COLO668 (cell line): ENCODE results near the gene NOL4.
A peak's percentile ranks its signal among the peaks of the same experiment; 100 is the strongest.
"Not testable (repeated sequence)": the region's sequence is repeated elsewhere in the genome, so short reads cannot be mapped to it uniquely, and the experiment has no call there.

ENCODE experiments used
- DNase-seq: peaks from one replicate; lab custom pipeline; 2025; ENCODE audit not compliant: unreplicated experiment; lab: John Stamatoyannopoulos, UW

NOL4 gene, protein sequence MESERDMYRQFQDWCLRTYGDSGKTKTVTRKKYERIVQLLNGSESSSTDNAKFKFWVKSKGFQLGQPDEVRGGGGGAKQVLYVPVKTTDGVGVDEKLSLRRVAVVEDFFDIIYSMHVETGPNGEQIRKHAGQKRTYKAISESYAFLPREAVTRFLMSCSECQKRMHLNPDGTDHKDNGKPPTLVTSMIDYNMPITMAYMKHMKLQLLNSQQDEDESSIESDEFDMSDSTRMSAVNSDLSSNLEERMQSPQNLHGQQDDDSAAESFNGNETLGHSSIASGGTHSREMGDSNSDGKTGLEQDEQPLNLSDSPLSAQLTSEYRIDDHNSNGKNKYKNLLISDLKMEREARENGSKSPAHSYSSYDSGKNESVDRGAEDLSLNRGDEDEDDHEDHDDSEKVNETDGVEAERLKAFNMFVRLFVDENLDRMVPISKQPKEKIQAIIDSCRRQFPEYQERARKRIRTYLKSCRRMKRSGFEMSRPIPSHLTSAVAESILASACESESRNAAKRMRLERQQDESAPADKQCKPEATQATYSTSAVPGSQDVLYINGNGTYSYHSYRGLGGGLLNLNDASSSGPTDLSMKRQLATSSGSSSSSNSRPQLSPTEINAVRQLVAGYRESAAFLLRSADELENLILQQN

DNA sequence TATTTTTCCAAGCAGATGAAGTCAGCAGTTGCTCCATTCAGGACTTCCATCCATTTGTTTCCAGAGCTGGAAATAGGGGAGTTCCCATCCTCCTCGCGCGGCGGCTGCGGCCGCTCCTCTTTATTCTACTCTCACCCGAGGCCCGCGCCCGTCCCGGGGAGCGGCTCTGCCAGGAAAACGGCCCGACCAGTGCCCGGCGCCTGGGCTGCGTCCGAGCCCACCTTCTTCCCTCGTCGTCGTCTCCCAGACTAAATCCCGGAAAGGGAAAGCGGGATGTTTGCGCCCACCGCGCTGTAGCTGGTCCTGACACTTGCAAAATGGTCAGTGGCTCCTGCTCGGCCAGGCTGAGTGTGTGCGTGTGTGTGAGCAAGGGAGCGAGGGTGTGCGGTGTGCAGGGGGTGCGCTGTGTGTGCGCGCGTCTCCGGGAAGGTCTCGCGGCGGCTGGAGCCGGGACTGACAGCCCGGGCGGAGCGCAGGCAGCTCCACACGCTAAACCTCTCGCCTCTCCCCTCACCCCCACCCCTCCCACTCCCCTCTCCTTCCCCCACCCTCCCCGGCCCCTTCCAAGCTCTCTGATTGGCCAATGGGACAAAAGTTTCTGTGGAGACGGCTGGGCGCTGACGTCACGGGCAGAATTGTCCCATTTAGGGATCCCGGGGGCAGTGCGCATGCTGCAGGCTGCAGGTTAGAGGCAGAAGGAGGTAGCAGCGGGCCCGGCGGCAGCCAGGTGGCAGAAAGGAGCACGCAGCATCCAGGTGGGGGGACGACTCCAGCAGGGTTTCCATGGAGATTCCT lies at the start of gene NOL4:
Gene NOL4 (minus strand): TSS at position 491 of the 795 bp plus-strand sequence. CDS start 1,660 bp downstream, outside the sequence.
- peak; percentile 94 for DNase-seq

DNA sequence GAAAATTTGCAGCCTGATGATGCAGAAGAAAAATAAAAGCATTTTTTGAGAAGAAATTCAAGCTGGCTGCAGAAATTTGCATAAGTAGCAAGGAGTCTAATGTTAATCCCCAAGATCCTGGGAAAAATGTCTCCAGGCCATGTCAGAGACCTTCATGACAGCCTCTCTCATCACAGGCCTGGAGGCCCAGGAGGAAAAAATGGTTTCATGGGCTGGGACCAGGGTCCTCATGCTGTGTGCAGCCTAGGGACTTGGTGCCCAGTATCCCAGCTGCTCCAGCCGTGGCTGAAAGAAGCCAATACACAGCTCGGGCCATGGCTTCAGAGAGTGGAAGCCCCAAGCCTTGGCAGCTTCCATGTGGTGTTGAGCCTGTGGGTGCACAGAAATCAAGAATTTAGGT lies 41.3 kb upstream of the NOL4 start:
- not testable (repeated sequence) for DNase-seq

DNA sequence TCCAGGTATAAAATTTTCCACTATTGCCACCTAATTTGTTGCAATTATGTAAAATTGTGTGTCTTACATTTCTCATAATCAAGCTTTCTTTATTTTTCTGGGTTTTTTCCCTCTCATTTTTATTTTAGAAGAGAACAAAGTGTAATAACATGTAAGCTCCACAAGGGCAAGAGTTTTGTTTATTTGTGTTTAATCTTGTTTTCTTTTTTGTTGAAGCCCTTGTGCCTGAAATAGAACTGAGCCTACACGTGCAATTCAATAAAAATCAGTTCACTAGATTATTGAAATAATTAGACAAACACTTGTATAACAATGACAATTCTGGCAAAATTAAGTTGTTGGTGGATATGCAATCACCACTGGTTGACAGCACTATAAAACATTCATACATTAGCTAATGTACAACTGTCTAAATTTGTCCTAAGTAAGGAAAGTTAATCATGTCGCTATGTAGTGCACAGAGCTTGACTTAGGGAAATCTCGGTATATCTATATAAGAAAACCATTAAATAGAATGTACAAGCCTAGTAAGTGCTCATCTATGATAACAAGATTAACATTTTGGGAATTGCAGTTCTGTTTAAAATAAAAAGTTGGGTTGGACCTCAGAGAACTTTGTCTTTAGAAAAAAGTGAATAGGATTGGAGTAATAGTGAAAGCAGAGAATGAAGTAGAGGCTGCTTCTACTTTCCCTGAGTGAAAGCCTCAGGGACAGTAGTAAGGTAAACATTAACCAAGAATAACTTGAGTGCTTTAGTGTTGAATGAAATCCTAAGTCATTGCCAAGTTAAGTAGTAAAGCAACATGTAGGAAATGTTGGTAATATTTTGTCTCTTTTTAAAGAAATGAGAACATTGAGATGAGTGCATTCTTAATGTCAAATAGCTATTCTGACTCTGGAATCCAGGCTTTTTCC lies 37.4 kb upstream of the NOL4 start:
- DNase-seq, result no peak

DNA sequence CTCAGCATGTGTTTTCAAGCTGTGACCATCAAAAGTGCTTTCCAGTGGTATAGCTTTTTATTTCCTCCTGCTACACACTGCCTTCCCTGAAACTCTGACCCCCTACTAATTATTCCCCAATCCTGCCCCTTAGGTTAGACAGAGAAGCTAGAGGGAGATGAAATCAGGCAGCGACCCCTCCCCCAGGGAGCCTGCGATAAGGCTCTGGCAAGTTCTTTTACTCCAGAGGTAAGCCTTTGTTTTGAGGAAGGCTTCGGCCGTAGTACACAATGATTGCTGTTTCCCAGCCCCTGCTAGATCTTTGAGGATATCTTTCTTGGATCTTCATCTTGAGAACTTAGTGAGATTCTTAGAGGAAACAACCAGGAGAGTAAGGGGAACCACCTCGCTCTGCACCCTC lies 33.5 kb upstream of the NOL4 start:
- DNase-seq, result no peak

DNA sequence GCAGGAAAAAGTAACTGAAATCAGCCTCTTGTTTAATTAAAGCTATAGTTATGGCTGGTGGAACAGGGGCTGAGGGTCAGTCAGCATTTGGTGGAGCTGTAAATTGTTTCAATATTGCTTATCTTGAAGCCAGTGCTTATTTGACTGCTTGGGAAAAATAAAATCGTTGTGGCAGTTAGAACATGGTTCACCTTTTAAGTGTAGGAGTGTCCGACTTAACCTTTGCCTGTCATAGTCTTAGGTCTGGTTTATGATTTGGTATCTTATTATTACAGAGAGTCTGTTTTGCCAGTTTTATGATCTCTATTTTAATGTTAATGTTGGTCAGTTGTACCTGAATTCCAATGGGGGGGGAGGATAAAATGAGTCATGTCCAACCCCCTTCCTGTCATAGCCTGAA lies 27.2 kb upstream of the NOL4 start:
- no peak for DNase-seq

DNA sequence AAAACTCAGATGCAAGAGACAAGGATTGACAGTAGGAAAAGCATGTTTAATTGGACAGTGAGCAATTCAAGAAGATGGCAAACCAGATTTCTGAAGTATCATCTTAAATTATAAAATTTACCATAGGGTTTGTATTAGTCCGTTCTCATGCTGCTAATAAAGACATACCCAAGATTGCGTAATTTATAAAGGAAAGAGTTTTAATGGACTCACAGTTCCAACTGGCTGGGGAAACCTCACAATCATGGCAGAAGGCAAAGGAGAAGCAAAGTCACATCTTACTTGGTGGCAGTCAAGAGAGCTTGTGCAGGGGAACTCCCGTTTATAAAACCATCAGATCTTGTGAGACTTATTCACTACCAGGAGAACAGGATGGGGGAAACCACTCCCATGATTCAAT lies 24.0 kb upstream of the NOL4 start:
- no peak for DNase-seq

DNA sequence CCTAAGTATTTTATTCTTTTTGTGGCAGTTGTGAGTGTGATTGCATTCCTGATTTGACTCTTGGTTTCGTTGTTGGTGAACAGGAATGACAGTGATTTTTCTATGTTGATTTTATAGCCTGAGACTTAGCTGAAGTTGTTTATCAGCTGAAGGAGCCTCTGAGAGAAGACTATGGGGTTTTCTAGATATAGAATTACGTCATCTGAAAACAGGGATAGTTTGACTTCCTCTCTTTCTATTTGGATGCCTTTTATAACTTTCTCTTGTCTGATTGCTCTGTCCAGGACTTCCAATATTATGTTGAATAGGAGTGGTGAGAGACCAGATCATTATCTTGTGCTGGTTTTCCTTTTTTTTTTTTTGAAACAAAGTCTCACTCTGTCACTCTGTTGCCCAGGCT lies 18.0 kb upstream of the NOL4 start:
- DNase-seq, result no peak

DNA sequence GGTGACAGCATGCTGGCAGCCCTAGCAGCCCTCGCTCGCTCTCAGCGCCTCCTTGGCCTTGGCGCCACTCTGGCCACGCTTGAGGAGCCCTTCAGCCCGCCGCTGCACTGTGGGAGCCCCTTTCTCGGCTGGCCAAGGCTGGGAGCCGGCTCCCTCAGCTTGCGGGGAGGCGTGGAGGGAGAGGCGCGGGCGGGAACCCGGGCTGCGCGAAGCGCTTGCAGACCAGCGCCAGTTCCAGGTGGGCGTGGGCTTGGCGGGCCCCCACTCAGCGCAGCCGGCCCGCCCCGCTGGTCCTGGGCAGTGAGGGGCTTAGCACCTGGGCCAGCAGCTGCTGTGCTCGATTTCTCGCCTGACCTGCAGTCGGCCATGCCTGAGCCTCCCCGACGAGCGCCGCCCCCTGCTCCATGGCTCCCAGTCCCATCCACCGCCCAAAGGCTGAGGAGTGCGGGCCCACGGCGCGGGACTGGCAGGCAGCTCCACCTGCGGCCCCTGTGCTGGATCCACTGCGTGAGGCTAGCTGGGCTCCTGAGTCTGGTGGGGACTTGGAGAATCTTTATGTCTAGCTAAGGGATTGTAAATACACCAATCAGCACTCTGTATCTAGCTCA lies 9.2 kb upstream of the NOL4 start:
- not testable (repeated sequence) for DNase-seq

DNA sequence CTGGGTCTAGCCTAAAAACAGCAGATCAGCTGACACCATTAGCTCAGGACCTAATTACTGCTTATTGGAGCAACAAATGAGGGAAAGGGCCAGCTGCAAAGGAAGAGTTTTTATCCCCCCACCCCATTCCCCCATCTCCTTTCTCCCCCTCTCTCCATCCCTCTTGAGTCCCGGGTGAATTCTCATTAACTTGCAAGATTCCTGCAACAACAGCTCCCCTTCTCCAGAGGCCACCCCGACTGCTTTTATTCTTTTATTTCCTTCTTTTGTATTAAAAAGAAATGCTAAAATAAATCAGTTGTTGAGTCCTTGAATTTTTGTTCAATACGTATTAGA lies 473 bp upstream of the NOL4 start:
- DNase-seq, result no peak

DNA sequence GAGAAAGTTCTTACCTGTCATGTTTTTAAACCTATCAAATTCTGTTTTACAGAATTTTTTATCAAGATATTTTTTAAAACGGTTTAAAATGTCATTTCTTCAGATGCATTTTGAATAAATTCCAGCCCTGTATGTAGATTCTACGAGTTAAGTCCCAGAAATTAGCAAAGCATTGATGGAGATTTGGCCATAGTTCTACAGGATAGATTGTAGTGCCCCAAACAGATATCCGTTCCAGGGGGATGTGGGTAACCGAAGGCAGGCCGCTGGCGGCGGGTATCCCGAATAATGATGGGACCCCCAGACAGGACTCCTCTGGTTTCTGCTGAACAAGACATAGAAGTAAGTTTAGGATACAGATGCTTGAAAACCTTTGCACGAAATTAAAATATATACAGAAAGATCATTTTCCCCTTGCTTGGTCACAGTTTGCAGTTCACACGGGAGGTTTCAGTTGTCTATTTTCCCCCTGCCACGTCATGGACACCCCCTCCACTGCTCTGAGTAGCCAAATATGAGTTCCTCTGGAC lies 755 bp downstream of the NOL4 start:
- DNase-seq, result peak; percentile 47

DNA sequence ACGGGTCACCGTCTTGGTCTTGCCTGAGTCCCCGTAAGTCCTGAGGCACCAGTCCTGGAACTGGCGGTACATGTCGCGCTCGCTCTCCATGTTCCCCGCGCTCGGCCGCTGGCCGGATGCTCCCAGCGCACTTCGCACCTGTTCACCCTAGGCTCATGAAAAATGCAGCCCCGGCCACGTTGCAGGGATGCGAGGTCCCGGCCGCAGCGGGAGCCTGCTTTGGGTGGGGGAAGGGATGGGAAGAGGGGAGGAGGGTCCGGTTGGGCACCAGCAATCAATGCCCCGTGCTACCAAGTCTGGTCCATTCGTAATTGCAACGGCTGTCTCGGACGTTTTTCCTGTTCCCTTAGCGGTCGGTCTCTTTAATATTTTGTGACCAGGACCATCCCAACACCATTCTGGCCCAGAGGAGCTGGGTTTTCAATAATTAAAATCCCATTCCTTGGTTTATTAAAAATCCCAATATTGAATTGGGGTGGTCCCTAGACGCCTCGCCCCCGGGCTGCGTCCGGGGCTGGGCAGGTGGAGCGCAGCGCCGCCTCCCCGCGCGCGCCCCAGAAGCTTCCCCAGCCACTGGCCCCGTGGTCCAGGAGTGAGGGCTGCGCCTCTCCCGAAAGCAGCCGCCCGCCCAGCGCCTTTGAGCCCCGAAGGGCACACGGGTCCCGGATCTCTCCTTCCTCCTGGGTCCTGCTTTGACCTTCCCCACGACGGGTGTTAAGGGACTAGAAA lies 1.4 kb downstream of the NOL4 start:
- DNase-seq, result peak; percentile 89

DNA sequence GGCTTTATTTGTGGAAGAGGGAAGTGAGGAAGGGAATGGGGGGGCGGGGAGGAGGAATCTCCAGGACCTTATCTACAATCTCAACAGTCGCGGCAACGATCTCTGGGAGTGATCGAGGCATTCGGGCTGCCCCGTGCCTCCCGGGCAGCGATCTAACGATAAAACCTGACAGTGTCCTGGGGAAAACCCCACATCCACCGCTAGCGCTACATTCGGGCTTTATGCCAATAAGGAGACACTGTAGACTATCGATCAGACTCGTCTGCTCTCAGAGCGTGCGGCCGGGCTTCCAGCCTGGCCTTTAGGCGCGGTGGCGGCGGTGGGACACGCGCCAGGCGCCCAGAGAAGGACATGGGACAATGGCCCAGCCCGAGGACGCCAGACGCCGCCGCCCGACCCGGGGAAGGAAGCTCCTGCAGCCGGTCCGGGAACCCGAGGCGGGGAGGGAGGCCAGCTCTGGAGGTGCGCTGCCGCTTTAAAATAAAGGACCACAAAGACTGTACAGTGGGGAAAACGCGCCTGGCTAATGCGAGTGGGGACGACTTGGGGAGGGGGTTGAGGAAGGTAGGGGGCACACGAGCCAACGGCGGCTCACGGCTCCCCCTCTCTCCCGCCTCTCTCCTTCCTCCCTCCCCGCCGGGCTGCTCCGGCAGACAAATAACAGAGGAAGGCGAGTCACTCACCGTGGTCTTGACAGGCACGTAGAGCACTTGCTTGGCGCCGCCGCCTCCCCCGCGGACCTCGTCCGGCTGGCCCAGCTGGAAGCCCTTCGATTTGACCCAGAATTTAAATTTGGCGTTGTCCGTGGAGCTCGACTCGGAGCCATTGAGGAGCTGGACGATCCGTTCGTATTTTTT lies 2.2 kb downstream of the NOL4 start:
- DNase-seq, result peak; percentile 89

DNA sequence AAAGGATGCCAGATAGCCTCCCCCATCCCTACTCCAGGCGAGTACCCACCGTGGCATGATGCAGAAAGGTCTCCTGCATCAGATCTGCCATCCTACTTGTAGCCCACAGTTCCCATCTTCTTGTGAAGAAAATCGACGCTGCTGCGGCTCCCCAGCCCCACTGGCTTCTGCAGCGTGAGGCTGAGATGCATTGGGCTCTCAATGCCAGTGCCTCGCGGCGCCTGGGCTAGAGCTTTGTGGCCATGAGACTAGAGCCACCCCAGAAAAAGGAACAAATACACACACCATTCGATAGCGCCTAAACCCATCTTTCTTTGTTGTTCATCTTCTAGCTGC lies 2.8 kb downstream of the NOL4 start:
- DNase-seq, result peak; percentile 79

DNA sequence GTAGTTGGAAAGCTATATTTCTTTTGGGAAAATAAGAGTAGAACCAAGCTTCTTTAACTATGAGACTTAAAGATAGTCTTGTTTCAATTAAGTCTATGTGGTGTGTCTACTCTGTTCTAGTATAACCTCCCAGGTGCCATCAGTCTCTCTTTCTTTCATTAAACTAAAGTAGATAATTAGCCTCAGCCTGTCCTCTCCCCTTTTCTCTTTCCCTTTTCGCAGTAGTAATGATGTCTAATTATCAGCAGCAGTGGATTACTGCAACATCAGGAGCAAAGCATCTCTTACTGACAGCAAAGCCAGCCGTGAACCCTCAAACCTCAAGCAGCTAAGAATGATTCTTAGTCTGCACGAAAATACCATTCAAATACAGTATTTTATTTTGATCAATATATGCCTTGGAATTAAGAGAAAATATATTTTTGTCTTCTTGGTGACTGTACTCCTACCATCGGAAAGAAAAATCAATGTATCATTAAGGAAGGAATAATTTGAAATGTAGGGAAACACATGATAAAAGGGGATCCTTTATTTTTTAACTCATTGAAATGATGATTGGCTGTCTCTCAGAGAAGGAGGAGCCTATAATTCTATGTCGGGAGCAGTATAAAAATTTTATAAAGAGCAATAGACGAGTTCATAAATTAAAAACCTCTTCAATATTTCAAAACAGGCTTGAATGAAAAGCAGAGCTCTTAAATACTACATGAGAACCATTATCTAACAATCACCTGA lies 4.5 kb downstream of the NOL4 start:
- DNase-seq, result no peak

DNA sequence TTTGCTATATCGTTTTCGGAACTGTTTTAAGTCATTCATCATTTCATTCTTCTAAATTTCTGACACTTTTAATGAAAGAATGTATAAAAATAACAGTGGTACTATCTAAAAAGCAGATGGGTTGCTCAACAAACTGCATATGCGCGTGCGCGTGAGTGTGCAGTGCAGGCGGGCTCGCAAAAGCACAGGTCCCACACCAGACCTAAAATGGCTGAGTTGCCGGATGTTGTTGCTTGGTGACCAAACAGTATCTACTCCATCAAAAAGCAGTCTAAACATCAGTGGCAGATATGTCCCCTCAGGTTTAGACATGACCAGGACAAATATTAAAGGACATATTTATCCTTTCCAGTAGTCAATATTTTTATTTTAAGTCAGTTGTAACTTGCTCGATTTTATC lies 5.1 kb downstream of the NOL4 start:
- DNase-seq, result no peak

DNA sequence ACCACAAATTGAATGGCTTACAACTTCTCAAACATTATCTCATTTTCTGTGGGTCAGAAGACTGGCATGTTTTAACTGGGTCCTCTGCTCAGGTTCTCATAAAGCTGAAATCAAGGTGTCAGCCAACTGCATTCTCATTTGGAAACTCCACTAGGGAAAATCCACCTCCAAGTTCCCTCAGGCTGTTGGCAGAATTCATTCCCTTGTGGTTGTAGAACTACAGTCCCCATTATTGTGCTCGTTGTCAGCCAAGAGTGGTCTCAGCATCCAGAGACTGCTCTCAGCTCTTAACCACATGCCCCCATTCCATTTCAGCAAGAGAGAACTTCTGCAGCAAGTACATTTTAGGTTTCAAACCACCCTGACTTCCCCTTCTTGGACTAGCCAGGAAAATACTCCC lies 12.2 kb downstream of the NOL4 start:
- DNase-seq, result no peak

DNA sequence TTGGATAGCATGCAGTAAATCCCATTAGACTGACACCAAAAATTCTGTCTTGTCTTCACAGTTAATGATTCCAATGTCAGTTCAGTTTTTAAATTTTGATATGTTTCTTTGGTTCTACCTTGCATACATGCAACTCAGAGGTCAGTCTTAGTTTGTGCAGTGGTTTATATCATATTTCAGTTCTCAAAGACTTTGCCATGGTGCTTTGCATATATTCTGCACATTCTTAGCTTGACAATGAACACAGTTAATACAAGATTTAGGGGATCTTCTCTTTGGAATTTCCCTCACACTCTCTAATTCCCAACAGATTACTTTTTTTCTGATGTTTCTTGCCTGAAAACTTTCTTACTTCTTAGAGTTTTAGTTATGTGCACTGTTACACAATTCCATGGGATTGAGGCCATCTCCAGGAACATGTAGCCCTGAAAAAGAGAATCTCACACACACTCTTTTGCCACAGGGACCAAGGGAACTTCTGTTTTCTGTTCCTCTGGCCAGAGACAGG lies 17.3 kb downstream of the NOL4 start:
- DNase-seq, result no peak

DNA sequence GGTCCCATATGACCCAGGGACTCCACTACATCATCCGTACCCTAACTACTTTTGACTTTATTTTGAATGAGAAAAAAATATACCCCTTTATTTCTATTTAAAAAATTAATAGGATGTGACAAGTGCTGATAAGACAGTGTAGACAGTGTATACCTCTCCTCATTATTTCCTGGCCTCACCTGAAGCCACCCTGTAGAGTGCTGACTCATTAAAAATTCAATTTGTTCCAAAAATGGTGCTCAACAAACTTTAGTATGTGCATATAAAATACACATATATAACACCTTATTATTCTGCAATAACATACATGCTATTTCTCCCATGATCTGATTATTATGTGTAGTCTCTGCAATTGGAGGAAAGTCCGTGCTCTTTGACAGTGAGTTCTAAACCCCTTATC lies 20.8 kb downstream of the NOL4 start:
- DNase-seq, result no peak
